Urinary bladder (tissue), 4 donors: Measurements from ENCODE around the gene SPATA20. TPM values are rescaled to one million over a fixed set of nuclear protein-coding genes. Genes with fewer than 3 reads are reported as not detected.

Experiments used
- DNase-seq: peaks from one replicate; pipeline ENCODE4 v3.0.0-alpha.2; 2015; ENCODE audit errors: extremely low spot score
- H3K27ac ChIP-seq: one replicate; pipeline ENCODE4 v1.5.1; 2013; ENCODE audit warnings: low read depth, mild to moderate bottlenecking, moderate library complexity
- H3K36me3 ChIP-seq: one replicate; pipeline ENCODE4 v1.6.1; 2013; ENCODE audit warnings: mild to moderate bottlenecking, moderate library complexity; ENCODE audit not compliant: insufficient read depth
- H3K4me1 ChIP-seq: one replicate; pipeline ENCODE4 v1.6.1; 2013; ENCODE audit warnings: mild to moderate bottlenecking, moderate library complexity; ENCODE audit not compliant: insufficient read depth
- H3K4me3 ChIP-seq: one replicate; pipeline ENCODE4 v1.5.1; 2013; ENCODE audit warnings: low read depth, low read length
- WGBS: extraction: QIAGEN DNeasy Blood & Tissue Kit; methylation state at CpG from one replicate; pipeline ENCODE4 v1.1.7; 2013; 5-methylcytosine and 5-hydroxymethylcytosine counted together
- polyA plus RNA-seq: library from polyadenylated mRNA; stranded (reverse); fragments of 200-250 nt; gene quantifications from one replicate; pipeline ENCODE4 v1.2.3, GENCODE V29; 2013
- total RNA-seq: library from RNA; depleted of rRNA; stranded (reverse); fragments of >200 nt; gene quantifications from one replicate; pipeline ENCODE4 v1.2.3, GENCODE V29; 2014
- donor health status: healthy with polysubstance abuse.
- donor health status: healthy.

The SPATA20 gene
- total and polyA plus RNA-seq, 2 donors = 32.5 to 32.6 TPM

GRCh38 chr17:50529849-50530248, 17.1 kb upstream of the SPATA20 start:
- whole genome bisulfite sequencing = 93% methylated on average over 7 of the region's 7 CpGs
- no peak for DNase-seq
- Histone ChIP-seq H3K4me1 (no peaks in the 10 kb centered on the region), H3K36me3 (no peaks in the 10 kb centered on the region), H3K27ac (no peak overlapping the region), H3K4me3 (no peak overlapping the region)

- Histone ChIP-seq H3K4me1 (no peaks in the 10 kb centered on the region), H3K4me3 (no peak overlapping the region), H3K27ac (no peak overlapping the region), H3K36me3 (no peaks in the 10 kb centered on the region)
- no peak for DNase-seq
- 59% methylated on average over 6 of the region's 6 CpGs for WGBS
Measured at GRCh38 chr17:50531428-50532025, 15.4 kb upstream of the SPATA20 start.

- Histone ChIP-seq H3K4me3 (peak within 1 kb of the TSS; percentile 22), H3K27ac (no peak within 1 kb of the TSS), H3K4me1 (no peaks in the 10 kb centered on the region), H3K36me3 (no peaks in the 10 kb centered on the region)
- whole genome bisulfite sequencing = 3% methylated on average over 21 of the region's 21 CpGs
- no peak for DNase-seq
Measured at GRCh38 chr17:50532452-50533024, 14.4 kb upstream of the SPATA20 start, which contains the start of gene EPN3. EPN3 (plus strand) TSS chr17:50532735; CDS start chr17:50536557, 3,822 bp downstream.

GRCh38 chr17:50533185-50533584, 13.8 kb upstream of the SPATA20 start:
- Histone ChIP-seq H3K4me1 (no peaks in the 10 kb centered on the region), H3K36me3 (no peaks in the 10 kb centered on the region), H3K27ac (no peak overlapping the region), H3K4me3 (peak overlapping the region; percentile 22)
- WGBS = 16% methylated on average over 5 of the region's 5 CpGs
- DNase-seq = no peak

GRCh38 chr17:50533720-50534148, 13.2 kb upstream of the SPATA20 start:
- Histone ChIP-seq H3K27ac (peak overlapping the region; percentile 29), H3K36me3 (no peaks in the 10 kb centered on the region), H3K4me1 (no peaks in the 10 kb centered on the region), H3K4me3 (peak overlapping the region; percentile 22)
- DNase-seq = no peak
- 1% methylated on average over 17 of the region's 17 CpGs for WGBS

- 61% methylated on average over 24 of the region's 24 CpGs for WGBS
- DNase-seq = no peak
- peak overlapping the region; percentile 54 for H3K27ac ChIP-seq
- peak overlapping the region; percentile 3 for H3K4me3 ChIP-seq
- no peaks in the 10 kb centered on the region for H3K4me1 ChIP-seq
- H3K36me3 ChIP-seq = no peaks in the 10 kb centered on the region
Measured at GRCh38 chr17:50534222-50534978, 12.6 kb upstream of the SPATA20 start.

- WGBS = 94% methylated on average over 2 of the region's 2 CpGs
- DNase-seq = no peak
- Histone ChIP-seq H3K4me1 (no peaks in the 10 kb centered on the region), H3K36me3 (no peaks in the 10 kb centered on the region), H3K27ac (peak overlapping the region; percentile 54), H3K4me3 (peak overlapping the region; percentile 3)
Measured at GRCh38 chr17:50534979-50535326, 12.0 kb upstream of the SPATA20 start.

- no peaks in the 10 kb centered on the region for H3K4me1 ChIP-seq
- H3K27ac ChIP-seq = no peak overlapping the region
- H3K36me3 ChIP-seq = no peaks in the 10 kb centered on the region
- DNase-seq = no peak
- 86% methylated on average over 7 of the region's 7 CpGs for WGBS
- H3K4me3 ChIP-seq = no peak overlapping the region
Measured at GRCh38 chr17:50535407-50535806, 11.6 kb upstream of the SPATA20 start.

GRCh38 chr17:50536683-50537646, 10.0 kb upstream of the SPATA20 start:
- H3K36me3 ChIP-seq = no peaks in the 10 kb centered on the region
- no peak overlapping the region for H3K27ac ChIP-seq
- WGBS = 95% methylated on average over 45 of the region's 45 CpGs
- no peak overlapping the region for H3K4me3 ChIP-seq
- no peak for DNase-seq
- H3K4me1 ChIP-seq = no peaks in the 10 kb centered on the region

- H3K27ac ChIP-seq = no peak overlapping the region
- no peaks in the 10 kb centered on the region for H3K4me1 ChIP-seq
- no peak overlapping the region for H3K4me3 ChIP-seq
- 86% methylated on average over 20 of the region's 20 CpGs for WGBS
- H3K36me3 ChIP-seq = no peaks in the 10 kb centered on the region
- no peak for DNase-seq
Measured at GRCh38 chr17:50537721-50538548, 9.0 kb upstream of the SPATA20 start.

- Histone ChIP-seq H3K4me1 (no peaks in the 10 kb centered on the region), H3K36me3 (no peaks in the 10 kb centered on the region), H3K4me3 (no peak overlapping the region), H3K27ac (no peak overlapping the region)
- no peak for DNase-seq
- 73% methylated on average over 20 of the region's 20 CpGs for WGBS
Measured at GRCh38 chr17:50538549-50539410, 8.2 kb upstream of the SPATA20 start.
